CD8-positive, alpha-beta memory T cell (primary cell): Measurements from ENCODE around the gene GPR55. TPM values are rescaled to one million over a fixed set of nuclear protein-coding genes. Genes with fewer than 3 reads are reported as not detected.
A peak's percentile ranks its signal among the peaks of the same experiment; 100 is the strongest.

Experiments used
- CTCF ChIA-PET: fragments of 350-600 bp; sonication (Branson Sonifier 250); formaldehyde crosslinking; loops from one replicate; lab custom pipeline; 2021; ENCODE audit warnings: antibody characterized with exemption; lab: Charles Lee
- POLR2A ChIA-PET: fragments of 350-600 bp; sonication (Branson Sonifier 250); formaldehyde crosslinking; loops from one replicate; lab custom pipeline; 2021; ENCODE audit warnings: antibody characterized with exemption; lab: Charles Lee
- DNase-seq, 5 donors: peaks; one replicate each; pipeline versions ENCODE4 v3.0.0 to v3.0.0-alpha.2; 2020 to 2022; ENCODE audit warnings: mixed read lengths in 1 of 5
- H3K27ac ChIP-seq: one replicate; pipeline ENCODE4 v1.7.0; 2013; ENCODE audit warnings: low read depth, mild to moderate bottlenecking, low read length, moderate library complexity
- H3K27me3 ChIP-seq: 2 replicates; pipeline ENCODE4 v1.7.0; 2013; ENCODE audit warnings: low read length, mild to moderate bottlenecking; ENCODE audit not compliant: insufficient read depth, poor library complexity, severe bottlenecking
- H3K36me3 ChIP-seq: 2 replicates; pipeline ENCODE4 v1.7.0; 2013; ENCODE audit warnings: mild to moderate bottlenecking, low read length, moderate library complexity; ENCODE audit not compliant: insufficient read depth
- H3K4me1 ChIP-seq: 2 replicates; pipeline ENCODE4 v1.7.0; 2013; ENCODE audit warnings: mild to moderate bottlenecking, low read length, moderate library complexity; ENCODE audit not compliant: insufficient read depth
- H3K4me3 ChIP-seq: 2 replicates; pipeline ENCODE4 v1.7.0; 2013; ENCODE audit warnings: mild to moderate bottlenecking, low read length
- H3K9me3 ChIP-seq: 2 replicates; pipeline ENCODE4 v1.7.0; 2013; ENCODE audit warnings: mild to moderate bottlenecking, low read length
- H3K27ac Mint-ChIP-seq, 8 donors: one replicate each; pipeline ENCODE4 v1.8.0; 2020 to 2021; ENCODE audit warnings: mixed read lengths in 8 of 8, mild to moderate bottlenecking in 6 of 8, inconsistent platforms in 3 of 8, moderate library complexity in 3 of 8
- H3K27me3 Mint-ChIP-seq, 2 donors: one replicate each; pipeline ENCODE4 v1.8.0; 2020 to 2021; ENCODE audit warnings: mixed read lengths in 2 of 2, mild to moderate bottlenecking in 1 of 2, moderate library complexity in 1 of 2
- H3K36me3 Mint-ChIP-seq, 3 donors: one replicate each; pipeline ENCODE4 v1.8.0; 2020 to 2021; ENCODE audit warnings: mixed read lengths in 3 of 3, inconsistent platforms in 1 of 3, mild to moderate bottlenecking in 1 of 3
- H3K4me1 Mint-ChIP-seq, 3 donors: one replicate each; pipeline ENCODE4 v1.8.0; 2020 to 2021; ENCODE audit warnings: mixed read lengths in 3 of 3, inconsistent platforms in 1 of 3, mild to moderate bottlenecking in 1 of 3
- H3K4me3 Mint-ChIP-seq, 7 donors: one replicate each; pipeline ENCODE4 v1.8.0; 2020 to 2021; ENCODE audit warnings: mixed read lengths in 7 of 7, mild to moderate bottlenecking in 6 of 7, moderate library complexity in 4 of 7, inconsistent platforms in 2 of 7
- H3K9me3 Mint-ChIP-seq, 5 donors: one replicate each; pipeline ENCODE4 v1.8.0; 2020 to 2022; ENCODE audit warnings: mixed read lengths in 5 of 5, mild to moderate bottlenecking in 3 of 5, moderate library complexity in 2 of 5, inconsistent platforms in 1 of 5
- polyA plus RNA-seq: library from polyadenylated mRNA; unstranded; fragments of 300-500 nt; fragmentation: Illumina TruSeq; gene quantifications from one replicate; pipeline ENCODE4 v1.2.3, GENCODE V29; 2021
- total RNA-seq, 2 experiments: library from RNA; stranded (reverse); gene quantifications; one replicate each; pipeline ENCODE4 v1.2.3, GENCODE V29; 2021

The GPR55 gene
- total and polyA plus RNA-seq, 3 experiments from 2014 or later, result 3.5 to 11.6 (median 11.1) TPM

GRCh38 chr2:230891509-230891908 is 33.5 kb downstream of the GPR55 start:
- Histone ChIP-seq H3K4me3 (no peak overlapping the region), H3K27ac (no peak overlapping the region), H3K9me3 (no peaks in the 10 kb centered on the region), H3K27me3 (no peaks in the 10 kb centered on the region), H3K36me3 (no peaks in the 10 kb centered on the region), H3K4me1 (peaks cover 10% of the 10 kb centered on the region)
- ChIA-PET POLR2A (no interaction called here), CTCF (no interaction called here)
- Mint-ChIP-seq H3K4me3 (no peak overlapping the region), H3K27ac (peak overlapping the region in 2 of 8 donors; percentile 25 to 73), H3K4me1 (peaks cover 7 to 35% (median 23%) of the 10 kb centered on the region in 3 donors), H3K27me3 (peaks cover 3 to 4% of the 10 kb centered on the region in 2 donors), H3K9me3 (peaks cover 0 to 1% (median 0%) of the 10 kb centered on the region in 5 donors), H3K36me3 (no peaks in the 10 kb centered on the region)
- DNase-seq, result no peak

GRCh38 chr2:230891064-230891463 is 34.0 kb downstream of the GPR55 start:
- DNase-seq, result no peak
- Mint-ChIP-seq H3K27ac (peak overlapping the region in 1 of 8 donors; percentile 25), H3K9me3 (peaks cover 0 to 1% (median 0%) of the 10 kb centered on the region in 5 donors), H3K4me3 (no peak overlapping the region), H3K36me3 (no peaks in the 10 kb centered on the region), H3K4me1 (peaks cover 6 to 34% (median 23%) of the 10 kb centered on the region in 3 donors), H3K27me3 (peaks cover 3 to 4% of the 10 kb centered on the region in 2 donors)
- H3K36me3 ChIP-seq, result no peaks in the 10 kb centered on the region
- no peak overlapping the region for H3K4me3 ChIP-seq
- H3K27ac ChIP-seq, result no peak overlapping the region
- H3K9me3 ChIP-seq, result no peaks in the 10 kb centered on the region
- H3K27me3 ChIP-seq, result no peaks in the 10 kb centered on the region
- POLR2A ChIA-PET, result no interaction called here
- CTCF ChIA-PET, result no interaction called here
- peaks cover 10% of the 10 kb centered on the region for H3K4me1 ChIP-seq

- Histone ChIP-seq H3K27ac (no peak overlapping the region), H3K36me3 (no peaks in the 10 kb centered on the region), H3K4me1 (peaks cover 8% of the 10 kb centered on the region), H3K27me3 (no peaks in the 10 kb centered on the region), H3K9me3 (no peaks in the 10 kb centered on the region), H3K4me3 (no peak overlapping the region)
- Mint-ChIP-seq H3K4me3 (no peak overlapping the region), H3K4me1 (peaks cover 6 to 34% (median 19%) of the 10 kb centered on the region in 3 donors), H3K27ac (no peak overlapping the region), H3K9me3 (peaks cover 0 to 1% (median 0%) of the 10 kb centered on the region in 5 donors), H3K27me3 (peaks cover 3 to 4% of the 10 kb centered on the region in 2 donors), H3K36me3 (no peaks in the 10 kb centered on the region)
- DNase-seq, result no peak
- CTCF ChIA-PET, result no interaction called here
- POLR2A ChIA-PET, result no interaction called here
Observed at GRCh38 chr2:230890646-230891045, 34.4 kb downstream of the GPR55 start.

- Histone ChIP-seq H3K4me3 (no peak overlapping the region), H3K27ac (no peak overlapping the region), H3K36me3 (no peaks in the 10 kb centered on the region), H3K9me3 (no peaks in the 10 kb centered on the region), H3K4me1 (peaks cover 6% of the 10 kb centered on the region), H3K27me3 (no peaks in the 10 kb centered on the region)
- DNase-seq, result no peak
- POLR2A ChIA-PET, result no interaction called here
- CTCF ChIA-PET, result interaction anchor here (1.0 kb wide), 1 partner anchor 9 kb away, joined by 3 read pairs; no protein-coding TSS in a partner anchor
- Mint-ChIP-seq H3K9me3 (peaks cover 0 to 1% (median 0%) of the 10 kb centered on the region in 5 donors), H3K4me3 (peak overlapping the region in 1 of 7 donors; percentile 36), H3K4me1 (peaks cover 6 to 30% (median 16%) of the 10 kb centered on the region in 3 donors), H3K27me3 (peaks cover 3 to 4% of the 10 kb centered on the region in 2 donors), H3K36me3 (no peaks in the 10 kb centered on the region), H3K27ac (no peak overlapping the region)
Observed at GRCh38 chr2:230889911-230890601, 35.0 kb downstream of the GPR55 start.

GRCh38 chr2:230888824-230889400 is 36.1 kb downstream of the GPR55 start:
- no peak for DNase-seq
- H3K27ac Mint-ChIP-seq, result peak overlapping the region in 1 of 8 donors; percentile 93
- POLR2A ChIA-PET, result no interaction called here
- peaks cover 0 to 1% (median 0%) of the 10 kb centered on the region in 5 donors for H3K9me3 Mint-ChIP-seq
- CTCF ChIA-PET, result no interaction called here
- H3K4me3 Mint-ChIP-seq, result no peak overlapping the region
- H3K9me3 ChIP-seq, result no peaks in the 10 kb centered on the region
- H3K4me1 Mint-ChIP-seq, result peaks cover 4 to 22% (median 5%) of the 10 kb centered on the region in 3 donors
- no peaks in the 10 kb centered on the region for H3K36me3 ChIP-seq
- peaks cover 3 to 4% of the 10 kb centered on the region in 2 donors for H3K27me3 Mint-ChIP-seq
- H3K27me3 ChIP-seq, result no peaks in the 10 kb centered on the region
- H3K27ac ChIP-seq, result no peak overlapping the region
- no peaks in the 10 kb centered on the region for H3K4me1 ChIP-seq
- H3K4me3 ChIP-seq, result no peak overlapping the region
- no peaks in the 10 kb centered on the region for H3K36me3 Mint-ChIP-seq

GRCh38 chr2:230887342-230887741 is 37.7 kb downstream of the GPR55 start:
- Histone ChIP-seq H3K27me3 (no peaks in the 10 kb centered on the region), H3K4me1 (no peaks in the 10 kb centered on the region), H3K27ac (no peak overlapping the region), H3K36me3 (no peaks in the 10 kb centered on the region), H3K4me3 (no peak overlapping the region), H3K9me3 (no peaks in the 10 kb centered on the region)
- peaks cover 13 to 29% (median 14%) of the 10 kb centered on the region in 3 donors for H3K4me1 Mint-ChIP-seq
- H3K9me3 Mint-ChIP-seq, result peaks cover 0 to 1% (median 0%) of the 10 kb centered on the region in 5 donors
- H3K27ac Mint-ChIP-seq, result no peak overlapping the region
- no peak for DNase-seq
- ChIA-PET POLR2A (no interaction called here), CTCF (no interaction called here)
- H3K4me3 Mint-ChIP-seq, result no peak overlapping the region
- H3K36me3 Mint-ChIP-seq, result no peaks in the 10 kb centered on the region
- H3K27me3 Mint-ChIP-seq, result peaks cover 3 to 6% of the 10 kb centered on the region in 2 donors

GRCh38 chr2:230886671-230887071 is 38.4 kb downstream of the GPR55 start:
- peaks cover 13 to 27% (median 14%) of the 10 kb centered on the region in 3 donors for H3K4me1 Mint-ChIP-seq
- H3K4me3 Mint-ChIP-seq, result no peak overlapping the region
- CTCF ChIA-PET, result interaction anchor here (1.1 kb wide), 1 partner anchor 16 kb away, joined by 3 read pairs; no protein-coding TSS in a partner anchor
- POLR2A ChIA-PET, result no interaction called here
- H3K4me1 ChIP-seq, result no peaks in the 10 kb centered on the region
- H3K9me3 Mint-ChIP-seq, result peaks cover 0 to 1% (median 0%) of the 10 kb centered on the region in 5 donors
- H3K9me3 ChIP-seq, result no peaks in the 10 kb centered on the region
- no peak overlapping the region for H3K4me3 ChIP-seq
- no peaks in the 10 kb centered on the region for H3K27me3 ChIP-seq
- H3K27ac ChIP-seq, result no peak overlapping the region
- no peak overlapping the region for H3K27ac Mint-ChIP-seq
- peaks cover 0 to 6% of the 10 kb centered on the region in 2 donors for H3K27me3 Mint-ChIP-seq
- DNase-seq, result no peak
- no peaks in the 10 kb centered on the region for H3K36me3 ChIP-seq
- no peaks in the 10 kb centered on the region for H3K36me3 Mint-ChIP-seq

- no peaks in the 10 kb centered on the region for H3K9me3 ChIP-seq
- no peak overlapping the region for H3K4me3 ChIP-seq
- Mint-ChIP-seq H3K36me3 (no peaks in the 10 kb centered on the region), H3K27ac (no peak overlapping the region), H3K4me1 (peaks cover 13 to 25% (median 14%) of the 10 kb centered on the region in 3 donors), H3K4me3 (no peak overlapping the region), H3K27me3 (peaks cover 0 to 6% of the 10 kb centered on the region in 2 donors), H3K9me3 (peaks cover 0 to 1% (median 0%) of the 10 kb centered on the region in 5 donors)
- ChIA-PET CTCF (interaction anchor here (1.1 kb wide), 1 partner anchor 16 kb away, joined by 3 read pairs; no protein-coding TSS in a partner anchor), POLR2A (no interaction called here)
- no peak overlapping the region for H3K27ac ChIP-seq
- no peak for DNase-seq
- H3K4me1 ChIP-seq, result no peaks in the 10 kb centered on the region
- H3K36me3 ChIP-seq, result no peaks in the 10 kb centered on the region
- no peaks in the 10 kb centered on the region for H3K27me3 ChIP-seq
Observed at GRCh38 chr2:230886206-230886605, 38.8 kb downstream of the GPR55 start.
